Stimulated activated CD8-positive, alpha-beta memory T cell treated with anti-CD3 and anti-CD28 coated beads, Interleukin-4, amount 100 ng/mL, for 24 hours (primary cell): ENCODE data around the gene SLC22A12.
"Not testable (repeated sequence)": the region's sequence is repeated elsewhere in the genome, so short reads cannot be mapped to it uniquely, and the experiment has no call there.

Experiments used
- DNase-seq: peaks from one replicate; pipeline ENCODE4 v3.0.0-alpha.2; 2020; ENCODE audit warnings: low read depth

Gene SLC22A12

DNA sequence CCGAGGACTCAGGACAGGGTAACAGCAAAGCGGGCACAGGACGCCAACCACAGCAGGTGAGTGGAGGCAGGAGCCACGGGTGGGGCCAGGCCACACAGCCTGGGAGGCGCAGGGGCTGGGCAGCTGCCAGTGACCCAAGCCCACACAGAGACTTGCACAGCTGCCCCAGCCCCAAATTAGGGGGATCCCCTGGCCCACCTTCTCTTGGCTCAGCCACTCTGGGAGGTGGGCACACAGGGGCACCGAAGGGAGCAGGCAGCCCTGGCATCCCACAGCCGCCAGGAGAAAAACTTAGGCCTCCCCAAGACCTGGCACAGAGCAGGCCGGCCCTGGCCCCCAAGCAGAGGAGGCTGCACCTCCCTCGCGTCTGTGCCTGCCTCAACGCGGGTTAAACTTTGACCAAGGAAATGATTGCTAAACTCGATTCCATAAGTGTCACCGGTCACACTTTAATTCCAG is at the start of gene SLC22A12:
SLC22A12 (plus strand) TSS at position 458 of the 459 bp plus-strand sequence. CDS start 337 bp downstream, outside the sequence.
- no peak for DNase-seq

DNA sequence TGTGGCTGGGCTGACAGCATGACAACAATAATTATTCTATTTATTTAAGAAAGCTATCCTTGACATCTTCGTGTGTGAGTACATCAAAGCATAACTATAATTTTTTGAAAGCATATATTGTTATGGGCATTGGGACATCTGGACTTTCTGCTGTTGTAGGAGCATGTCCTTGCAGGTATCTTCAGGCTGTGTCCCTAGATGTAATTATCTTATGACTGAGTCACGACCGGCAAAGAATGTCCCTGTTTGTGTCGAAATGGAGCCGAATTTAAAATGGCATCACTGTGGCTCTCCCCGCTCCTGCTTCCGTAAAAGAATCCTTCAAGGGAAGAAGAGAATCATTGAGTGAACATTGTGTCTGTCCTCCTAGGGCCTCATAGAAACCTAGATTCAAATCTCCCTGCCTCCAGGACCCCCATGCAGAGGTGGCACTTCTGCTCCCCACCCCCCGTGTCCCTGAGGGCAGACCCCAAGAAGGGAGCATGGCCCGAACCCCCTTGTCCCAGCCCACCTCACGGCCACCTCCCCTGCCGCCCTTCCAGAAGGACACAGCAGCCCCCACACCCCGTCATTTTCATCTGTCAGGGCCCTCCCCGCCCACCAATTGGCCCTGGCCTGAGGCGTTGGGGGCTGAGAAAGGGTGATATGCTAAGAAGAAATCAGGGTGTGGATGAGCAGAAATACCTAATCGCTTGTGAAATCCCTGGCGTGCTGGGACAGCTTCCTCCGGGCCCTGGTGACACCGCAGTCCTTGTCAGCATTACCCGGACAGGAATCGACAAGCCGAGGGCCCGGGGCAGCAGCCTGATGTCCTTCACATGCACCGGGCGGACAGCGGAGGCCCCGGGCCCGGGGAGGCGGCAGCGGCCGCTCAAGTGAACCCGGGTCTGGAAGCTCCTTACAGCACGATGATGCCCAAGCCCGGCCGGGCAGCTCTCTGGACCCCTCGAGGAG is 48.6 kb upstream of the SLC22A12 start:
- no peak for DNase-seq

DNA sequence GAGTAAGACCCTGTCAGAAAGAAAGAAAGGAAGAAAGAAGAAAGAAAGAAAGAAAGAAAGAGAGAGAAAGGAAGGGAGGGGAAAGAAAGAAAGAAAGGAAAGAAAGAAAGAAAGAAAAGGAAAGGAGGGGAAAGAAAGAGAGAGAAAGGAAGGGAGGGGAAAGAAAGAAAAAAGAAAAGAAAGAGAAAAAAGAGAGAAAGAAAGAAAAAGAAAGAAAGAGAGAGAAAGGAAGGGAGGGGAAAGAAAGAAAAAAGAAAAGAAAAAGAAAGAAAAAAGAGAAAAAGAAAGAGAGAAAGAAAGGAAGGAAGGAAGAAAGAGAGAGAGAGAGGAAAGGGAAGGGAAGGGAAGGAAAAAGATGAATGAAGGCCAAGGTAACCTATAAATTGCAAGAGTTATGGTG is 47.2 kb upstream of the SLC22A12 start:
- no peak for DNase-seq

DNA sequence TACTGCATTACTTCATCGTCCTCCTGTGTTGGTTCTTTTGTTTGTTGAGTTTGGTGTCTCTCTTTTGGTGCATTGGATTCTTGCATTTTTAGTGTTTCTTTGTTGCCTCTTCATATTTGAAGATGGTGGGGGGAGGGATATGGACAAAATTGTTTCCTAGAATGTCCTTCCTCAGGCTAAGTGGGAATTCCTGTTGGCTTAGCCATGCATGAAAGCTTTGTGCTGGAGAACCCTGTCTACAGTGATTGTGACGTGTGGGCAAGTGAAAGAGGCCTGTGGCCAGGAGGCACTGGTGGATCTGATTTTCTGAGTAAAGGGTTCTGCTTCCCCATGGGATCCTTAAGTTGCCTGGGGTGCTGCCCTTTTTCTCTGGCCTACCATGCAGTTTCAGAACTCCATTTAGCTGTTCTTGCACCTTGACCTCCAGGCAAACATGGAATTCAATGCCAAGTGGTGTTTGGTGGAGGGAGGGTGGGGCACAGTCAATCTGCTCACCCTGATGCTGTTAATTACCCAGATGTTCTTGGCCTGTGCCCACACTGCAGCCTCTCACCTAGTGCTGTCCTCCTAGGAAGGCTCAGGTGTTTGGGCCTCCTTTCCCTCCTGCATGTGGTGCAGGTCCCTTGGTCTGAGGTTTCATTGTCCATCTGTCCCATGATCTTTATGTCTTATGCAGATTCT is 46.3 kb upstream of the SLC22A12 start:
- DNase-seq = no peak

DNA sequence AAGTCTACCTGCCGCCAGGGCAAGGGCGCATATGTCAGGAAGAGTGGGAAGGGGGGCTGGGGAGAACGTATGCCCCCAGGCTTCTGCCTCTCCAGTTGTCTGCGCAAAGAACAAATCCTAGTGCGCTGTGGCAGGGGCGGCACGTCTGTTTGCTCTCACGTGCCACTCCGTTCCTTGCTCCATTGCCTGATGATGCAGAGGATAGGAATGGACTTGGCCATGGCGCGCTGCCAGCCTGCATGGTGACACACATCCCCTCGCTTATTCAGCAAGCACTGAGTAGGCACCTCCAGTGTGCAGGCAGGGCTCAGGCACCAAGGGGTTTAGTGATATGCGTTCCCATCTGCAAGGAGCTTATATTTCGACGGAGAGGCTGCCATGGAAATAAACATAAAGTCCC is 45.4 kb upstream of the SLC22A12 start:
- DNase-seq = no peak

DNA sequence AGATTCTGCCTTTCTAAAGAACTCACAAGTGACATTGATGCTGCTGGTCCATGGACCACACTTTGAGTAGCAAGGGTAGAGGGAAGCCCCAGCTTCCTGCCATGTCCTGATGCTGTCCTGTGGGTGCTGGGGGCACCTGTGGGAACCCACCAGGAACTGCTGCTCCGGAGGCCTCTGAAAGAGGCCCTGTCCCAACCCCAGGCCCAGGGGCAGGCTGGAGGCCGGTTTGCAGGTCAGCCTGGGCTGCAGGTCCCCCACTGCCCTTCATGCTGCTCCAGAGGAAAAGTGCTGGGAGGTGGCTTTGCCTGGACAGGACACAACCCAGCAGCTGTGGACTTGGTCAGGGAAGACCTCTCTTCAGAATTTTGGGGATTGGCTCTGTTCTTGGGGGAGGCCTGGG is 44.8 kb upstream of the SLC22A12 start:
- DNase-seq = no peak

DNA sequence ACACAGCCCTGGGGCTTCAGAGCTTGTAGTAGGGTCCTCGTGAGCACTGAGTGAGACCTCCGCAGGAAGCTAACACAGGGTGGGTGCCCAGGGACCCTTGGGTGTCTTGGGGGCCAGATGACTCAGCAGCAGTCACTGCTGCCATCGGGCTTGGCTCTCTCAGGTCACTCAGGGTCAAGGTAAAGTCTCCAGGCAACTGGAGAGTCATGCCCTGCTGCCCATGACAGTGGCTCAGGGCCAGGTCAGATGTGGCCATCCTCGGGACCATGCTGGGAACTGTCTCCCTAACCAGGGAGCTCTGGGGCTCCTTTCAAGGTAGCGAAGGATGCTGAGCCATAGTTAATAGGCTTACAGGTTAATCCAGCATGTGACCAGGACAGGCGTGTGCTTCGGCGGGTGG is 44.4 kb upstream of the SLC22A12 start:
- DNase-seq = no peak

DNA sequence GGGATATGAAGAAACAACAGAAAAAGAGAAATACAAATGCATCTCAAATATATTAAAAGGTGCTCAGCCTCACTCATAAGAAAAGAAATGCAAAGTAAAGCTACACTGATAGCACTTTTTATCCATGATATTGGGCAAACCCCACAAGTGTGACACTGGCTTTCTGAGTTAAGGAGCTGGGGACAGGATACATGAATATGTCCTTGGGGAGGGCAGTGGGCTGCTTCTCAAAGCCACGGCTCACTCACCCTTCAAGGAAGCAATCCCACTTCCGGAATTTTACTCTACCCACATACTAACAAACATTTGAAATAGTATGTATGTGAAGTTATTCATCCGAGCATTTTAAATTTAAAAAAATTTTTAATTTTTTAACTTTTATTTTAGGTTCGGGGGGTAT is 41.1 kb upstream of the SLC22A12 start:
- DNase-seq = no peak

DNA sequence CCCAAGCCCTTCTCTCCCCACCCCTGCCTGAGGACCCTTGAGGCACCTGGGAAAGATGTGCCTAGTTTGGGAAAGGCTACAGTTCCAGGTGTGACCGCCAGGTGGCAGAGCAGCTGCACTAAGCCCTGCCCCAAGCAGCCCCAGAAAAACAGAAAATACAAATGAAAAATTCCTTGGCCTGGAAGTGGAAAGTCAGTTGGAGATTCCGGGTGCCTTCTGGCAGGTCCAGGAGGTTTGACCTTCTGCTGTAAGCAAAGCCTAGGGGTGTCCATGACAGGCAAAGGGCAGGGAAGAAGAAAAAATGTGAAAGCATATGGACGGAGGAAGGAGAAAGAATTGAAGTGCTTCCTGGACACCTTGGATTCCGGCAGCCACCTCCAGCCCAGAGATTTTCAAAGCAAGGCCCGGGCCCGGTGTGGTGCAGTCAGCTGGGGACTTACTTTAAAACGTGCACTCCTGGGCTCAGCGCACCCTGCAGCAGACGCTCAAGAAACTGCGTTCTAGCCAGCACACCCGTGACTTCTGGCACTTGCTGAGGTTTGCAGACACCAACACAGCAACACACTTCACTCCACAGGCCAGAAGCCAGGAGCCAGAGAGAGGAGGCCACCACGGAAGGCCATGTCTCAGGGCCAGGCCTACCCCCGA is 37.3 kb upstream of the SLC22A12 start:
- peak; percentile 38 for DNase-seq

DNA sequence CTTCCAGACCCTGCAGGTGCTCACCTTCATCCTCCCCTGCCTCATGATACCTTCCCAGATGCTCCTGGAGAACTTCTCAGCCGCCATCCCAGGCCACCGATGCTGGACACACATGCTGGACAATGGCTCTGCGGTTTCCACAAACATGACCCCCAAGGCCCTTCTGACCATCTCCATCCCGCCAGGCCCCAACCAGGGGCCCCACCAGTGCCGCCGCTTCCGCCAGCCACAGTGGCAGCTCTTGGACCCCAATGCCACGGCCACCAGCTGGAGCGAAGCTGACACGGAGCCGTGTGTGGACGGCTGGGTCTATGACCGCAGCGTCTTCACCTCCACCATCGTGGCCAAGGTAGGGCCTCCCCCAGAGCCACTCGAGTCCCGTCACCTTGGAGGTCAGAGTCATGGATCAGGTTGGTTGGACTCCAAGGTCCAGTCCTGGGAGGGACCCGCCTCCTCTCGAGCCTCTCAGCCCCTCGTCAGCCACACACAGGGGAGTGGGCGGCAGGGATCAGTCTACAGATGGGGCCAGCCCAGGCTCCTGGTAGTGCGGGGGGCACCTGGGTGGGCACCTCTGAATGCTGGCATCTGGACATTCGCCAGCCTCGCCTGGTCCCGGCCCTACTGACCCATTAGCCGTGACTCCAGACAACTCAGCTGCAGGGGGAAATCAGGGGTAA is 34.8 kb upstream of the SLC22A12 start:
- no peak for DNase-seq

DNA sequence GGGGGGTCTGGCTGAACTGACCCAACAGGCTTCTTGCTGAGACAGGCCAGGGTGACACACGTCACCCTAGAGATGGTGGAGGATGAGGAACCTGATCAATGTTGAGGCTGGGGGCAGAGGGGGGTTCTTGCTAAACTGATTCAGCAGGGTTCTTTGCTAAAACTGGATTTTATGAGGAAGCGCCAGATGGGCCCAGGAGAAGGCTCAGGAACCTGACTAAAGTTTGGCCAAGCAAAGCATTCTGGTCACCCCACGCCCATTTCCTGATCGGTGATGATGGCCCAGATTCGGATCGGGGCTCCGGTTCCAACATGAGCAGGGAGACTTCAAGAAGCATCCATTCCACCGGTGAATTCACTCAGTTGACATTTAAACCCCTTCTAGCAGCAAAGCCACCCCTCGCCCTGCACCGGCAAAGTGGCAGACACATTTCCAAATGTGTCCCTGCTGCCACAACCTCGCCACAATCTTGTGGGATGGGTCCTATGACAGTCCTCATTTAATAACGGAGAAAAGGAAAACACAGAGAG is 34.2 kb upstream of the SLC22A12 start:
- DNase-seq = no peak

DNA sequence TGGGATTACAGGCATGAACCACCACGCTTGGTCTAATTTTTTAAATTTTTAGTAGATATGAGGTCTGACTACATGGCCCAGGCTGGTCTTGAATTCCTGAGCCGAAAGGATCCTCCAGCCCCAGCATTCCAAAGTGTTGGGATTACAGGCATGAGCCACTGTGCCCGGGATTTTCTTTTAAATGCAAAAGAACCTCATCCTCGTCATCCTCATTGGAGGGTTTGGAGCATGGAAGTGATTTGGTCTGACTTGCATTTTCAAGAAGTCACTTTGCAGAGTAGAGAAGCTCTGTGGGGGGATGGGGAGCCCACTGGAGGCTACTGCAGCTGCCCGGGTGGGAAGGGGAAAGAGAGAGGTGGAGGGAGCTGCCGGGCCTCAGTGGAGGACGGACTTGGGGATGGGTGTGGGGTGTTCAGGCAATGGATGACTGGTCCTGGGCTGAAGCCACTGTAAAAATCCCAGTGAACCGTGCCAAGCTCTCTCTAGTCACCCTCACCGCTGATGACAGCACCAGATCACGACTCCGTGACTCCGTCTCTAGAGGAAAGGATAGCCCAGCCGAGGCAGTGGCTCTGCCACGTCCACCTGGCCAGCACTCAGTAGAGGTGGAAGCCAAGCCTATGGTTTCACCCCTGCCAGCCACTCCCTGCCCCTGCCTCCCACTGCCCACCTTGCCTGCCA is 32.8 kb upstream of the SLC22A12 start:
- no peak for DNase-seq

DNA sequence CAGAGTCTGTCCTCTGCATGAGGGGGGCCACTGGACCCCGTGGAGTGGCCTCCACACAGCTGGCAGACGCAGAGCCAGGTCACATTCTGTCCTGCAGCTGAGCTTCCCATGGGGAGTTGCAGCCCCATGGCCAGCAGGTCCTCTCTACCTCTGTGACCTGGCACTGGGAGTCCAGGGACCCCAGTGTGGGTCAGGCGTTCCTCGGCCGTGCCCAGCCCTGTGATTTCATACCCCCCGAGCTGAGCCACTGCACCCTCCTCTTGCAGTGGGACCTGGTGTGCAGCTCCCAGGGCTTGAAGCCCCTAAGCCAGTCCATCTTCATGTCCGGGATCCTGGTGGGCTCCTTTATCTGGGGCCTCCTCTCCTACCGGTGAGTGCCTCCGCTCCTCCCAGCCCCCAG is 32.2 kb upstream of the SLC22A12 start:
- no peak for DNase-seq

DNA sequence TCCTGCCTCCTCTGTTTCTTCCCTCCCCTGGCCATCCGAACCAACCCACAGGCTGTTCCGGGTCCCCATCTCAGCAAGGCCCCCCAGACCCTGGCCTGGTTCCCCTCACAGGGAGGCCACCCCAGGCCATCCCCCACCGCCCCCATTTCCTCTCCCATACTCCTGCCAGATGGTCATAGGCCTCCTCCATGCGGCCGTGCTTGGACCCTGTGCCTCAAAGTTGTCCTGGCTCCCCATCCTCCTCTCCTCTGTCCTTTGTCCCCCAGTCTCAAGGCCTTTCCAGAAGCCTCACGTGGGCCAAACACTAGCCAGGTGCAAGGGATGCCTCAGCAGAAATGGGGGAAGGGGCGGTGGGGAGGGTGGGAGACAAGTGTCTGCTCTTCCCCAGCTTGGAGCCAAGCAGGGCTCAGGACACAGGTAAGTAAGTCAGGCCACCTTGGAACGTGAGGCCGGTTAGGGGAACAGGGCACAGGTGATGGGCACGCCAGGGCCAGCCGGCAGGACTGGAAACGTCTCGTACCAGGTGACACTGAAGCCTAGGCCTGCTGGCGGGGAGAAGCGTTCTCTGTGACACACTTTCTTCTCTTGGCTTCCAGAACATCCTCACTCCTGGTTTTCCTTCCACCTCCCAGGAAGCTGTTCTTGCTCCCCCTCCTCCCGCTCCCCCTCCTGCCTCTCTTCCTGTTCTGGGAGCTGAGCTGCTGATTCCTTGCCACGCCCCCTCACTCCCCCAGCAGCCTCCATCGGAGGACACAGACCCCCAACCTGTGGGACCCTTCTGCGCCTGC is 31.5 kb upstream of the SLC22A12 start:
- DNase-seq = no peak

DNA sequence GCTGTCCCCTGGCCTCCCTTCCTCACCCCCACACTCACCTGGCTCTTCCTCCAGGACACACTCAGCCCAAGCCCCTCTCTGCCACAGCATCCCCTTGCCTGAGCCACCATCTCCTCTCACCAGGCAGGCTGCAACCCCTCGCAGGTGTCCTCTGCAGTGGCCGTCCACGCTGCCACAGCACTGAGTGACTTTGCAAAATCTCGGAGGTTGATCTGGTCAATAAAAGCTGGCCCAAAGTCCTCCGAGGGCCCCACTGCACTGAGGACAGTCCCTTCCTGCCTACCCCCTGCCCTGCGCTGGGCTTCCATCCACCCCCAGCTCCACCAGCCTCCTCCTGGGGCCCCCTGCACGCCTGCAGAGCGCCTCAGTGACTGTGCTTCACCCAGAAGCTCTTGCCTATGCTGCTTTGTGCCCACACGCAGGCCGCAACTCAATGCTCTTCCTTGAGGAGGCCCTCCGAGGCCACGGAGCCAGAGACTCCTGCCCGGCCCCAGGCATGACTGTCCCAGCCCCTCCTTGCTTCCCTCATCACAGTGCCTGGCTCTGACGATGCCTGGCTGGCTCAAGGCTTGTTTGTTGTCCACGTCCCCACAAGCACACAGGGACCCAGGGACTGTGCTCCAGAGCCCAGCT is 30.8 kb upstream of the SLC22A12 start:
- no peak for DNase-seq

DNA sequence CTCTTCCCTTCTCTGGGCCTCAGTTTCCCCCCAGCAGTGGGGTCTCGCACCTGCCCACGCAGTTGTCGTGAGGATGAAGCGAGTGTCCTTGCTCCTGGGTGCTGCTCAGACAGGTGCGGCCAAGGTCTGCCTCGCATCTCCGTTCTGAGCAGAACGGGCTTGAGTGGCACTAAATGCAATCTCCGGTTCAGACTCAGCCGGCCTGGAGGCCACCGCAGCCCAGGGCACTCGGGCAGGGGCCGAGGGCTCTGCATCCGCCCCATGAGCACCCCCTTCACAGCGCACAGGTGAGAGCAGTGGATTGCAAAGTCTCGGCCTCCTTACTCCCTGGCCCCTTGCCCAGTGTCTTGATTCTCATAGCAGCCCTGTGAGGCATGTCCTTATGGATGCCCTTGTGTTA is 30.1 kb upstream of the SLC22A12 start:
- no peak for DNase-seq

DNA sequence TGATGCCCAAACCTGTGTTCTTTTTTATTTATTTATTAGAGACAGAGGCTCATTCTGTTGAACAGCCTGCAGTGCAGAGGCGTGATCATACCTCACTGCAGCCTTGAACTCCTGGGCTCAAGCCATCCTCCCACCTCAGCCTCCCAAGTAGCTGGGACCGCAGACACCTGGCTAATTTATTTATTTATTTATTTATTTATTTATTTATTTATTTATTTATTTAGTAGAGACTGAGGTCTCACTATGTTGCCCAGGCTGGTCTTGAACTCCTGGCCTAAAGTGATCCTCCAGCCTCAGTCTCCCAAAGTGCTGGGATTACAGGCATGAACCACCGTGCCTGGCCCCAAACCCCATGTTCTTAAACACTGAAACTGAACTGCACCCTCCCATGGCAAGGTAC is 29.6 kb upstream of the SLC22A12 start:
- DNase-seq = not testable (repeated sequence)

DNA sequence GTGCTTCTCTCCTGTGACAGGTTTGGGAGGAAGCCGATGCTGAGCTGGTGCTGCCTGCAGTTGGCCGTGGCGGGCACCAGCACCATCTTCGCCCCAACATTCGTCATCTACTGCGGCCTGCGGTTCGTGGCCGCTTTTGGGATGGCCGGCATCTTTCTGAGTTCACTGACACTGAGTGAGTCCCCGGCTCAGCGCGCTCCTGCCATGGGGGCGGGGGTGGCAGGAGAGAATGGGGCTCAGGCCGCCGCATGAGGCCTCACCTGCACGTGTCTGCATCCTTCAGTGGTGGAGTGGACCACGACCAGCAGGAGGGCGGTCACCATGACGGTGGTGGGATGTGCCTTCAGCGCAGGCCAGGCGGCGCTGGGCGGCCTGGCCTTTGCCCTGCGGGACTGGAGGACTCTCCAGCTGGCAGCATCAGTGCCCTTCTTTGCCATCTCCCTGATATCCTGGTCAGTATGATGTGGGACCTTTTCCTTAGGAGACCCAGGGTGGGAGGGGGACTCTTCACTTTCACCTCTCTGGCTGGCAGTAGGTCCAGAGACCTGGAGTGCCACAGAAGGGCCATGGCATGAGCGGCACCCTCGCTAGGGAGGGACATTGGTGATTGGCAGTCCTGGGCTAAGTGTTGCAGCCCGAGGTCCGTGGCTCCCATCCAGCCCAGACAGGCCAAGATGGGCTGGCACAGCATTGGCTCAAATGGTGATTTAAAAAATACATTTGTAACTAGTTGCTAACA is 28.9 kb upstream of the SLC22A12 start:
- no peak for DNase-seq

DNA sequence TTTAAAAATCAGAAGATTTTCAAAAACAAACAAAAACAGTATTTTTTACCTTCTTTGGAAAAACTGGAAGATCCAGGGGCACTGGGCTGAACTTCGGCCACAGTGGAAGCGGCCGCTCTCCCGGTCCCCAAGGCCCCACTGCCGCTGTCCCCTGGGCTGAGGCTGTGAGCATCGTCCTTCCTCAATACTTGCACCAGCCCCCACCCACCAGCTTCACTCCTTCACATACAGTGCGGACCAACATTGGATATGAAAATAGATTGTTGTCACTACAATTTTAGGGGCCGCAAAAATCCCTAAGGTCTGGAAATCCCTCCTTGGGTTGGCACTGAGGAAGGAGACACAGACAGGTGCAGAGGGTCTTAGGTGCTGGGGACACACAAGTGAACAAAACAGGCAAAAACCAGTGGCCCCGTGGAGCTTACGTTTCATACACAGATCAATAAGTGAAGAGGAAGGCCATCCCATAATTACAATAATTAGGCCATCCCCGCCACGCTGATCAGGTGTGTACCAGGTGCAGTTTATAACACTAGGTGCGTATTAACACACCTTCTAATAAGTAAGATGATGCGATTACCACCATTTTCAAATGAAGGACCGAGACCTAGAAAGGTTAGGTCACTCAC is 28.2 kb upstream of the SLC22A12 start:
- DNase-seq = no peak
